ENCODE measurements around the gene GSC2. TPM values are rescaled to one million over a fixed set of nuclear protein-coding genes. Genes with fewer than 3 reads are reported as not detected.

The GSC2 gene
- total and polyA plus RNA-seq, 2 of the 8 experiments (the other 6 are each of a cell fraction or from before 2014, with no cell fraction given): 0.17 to 0.48 TPM

- TF ChIP-seq, protein P1, sequence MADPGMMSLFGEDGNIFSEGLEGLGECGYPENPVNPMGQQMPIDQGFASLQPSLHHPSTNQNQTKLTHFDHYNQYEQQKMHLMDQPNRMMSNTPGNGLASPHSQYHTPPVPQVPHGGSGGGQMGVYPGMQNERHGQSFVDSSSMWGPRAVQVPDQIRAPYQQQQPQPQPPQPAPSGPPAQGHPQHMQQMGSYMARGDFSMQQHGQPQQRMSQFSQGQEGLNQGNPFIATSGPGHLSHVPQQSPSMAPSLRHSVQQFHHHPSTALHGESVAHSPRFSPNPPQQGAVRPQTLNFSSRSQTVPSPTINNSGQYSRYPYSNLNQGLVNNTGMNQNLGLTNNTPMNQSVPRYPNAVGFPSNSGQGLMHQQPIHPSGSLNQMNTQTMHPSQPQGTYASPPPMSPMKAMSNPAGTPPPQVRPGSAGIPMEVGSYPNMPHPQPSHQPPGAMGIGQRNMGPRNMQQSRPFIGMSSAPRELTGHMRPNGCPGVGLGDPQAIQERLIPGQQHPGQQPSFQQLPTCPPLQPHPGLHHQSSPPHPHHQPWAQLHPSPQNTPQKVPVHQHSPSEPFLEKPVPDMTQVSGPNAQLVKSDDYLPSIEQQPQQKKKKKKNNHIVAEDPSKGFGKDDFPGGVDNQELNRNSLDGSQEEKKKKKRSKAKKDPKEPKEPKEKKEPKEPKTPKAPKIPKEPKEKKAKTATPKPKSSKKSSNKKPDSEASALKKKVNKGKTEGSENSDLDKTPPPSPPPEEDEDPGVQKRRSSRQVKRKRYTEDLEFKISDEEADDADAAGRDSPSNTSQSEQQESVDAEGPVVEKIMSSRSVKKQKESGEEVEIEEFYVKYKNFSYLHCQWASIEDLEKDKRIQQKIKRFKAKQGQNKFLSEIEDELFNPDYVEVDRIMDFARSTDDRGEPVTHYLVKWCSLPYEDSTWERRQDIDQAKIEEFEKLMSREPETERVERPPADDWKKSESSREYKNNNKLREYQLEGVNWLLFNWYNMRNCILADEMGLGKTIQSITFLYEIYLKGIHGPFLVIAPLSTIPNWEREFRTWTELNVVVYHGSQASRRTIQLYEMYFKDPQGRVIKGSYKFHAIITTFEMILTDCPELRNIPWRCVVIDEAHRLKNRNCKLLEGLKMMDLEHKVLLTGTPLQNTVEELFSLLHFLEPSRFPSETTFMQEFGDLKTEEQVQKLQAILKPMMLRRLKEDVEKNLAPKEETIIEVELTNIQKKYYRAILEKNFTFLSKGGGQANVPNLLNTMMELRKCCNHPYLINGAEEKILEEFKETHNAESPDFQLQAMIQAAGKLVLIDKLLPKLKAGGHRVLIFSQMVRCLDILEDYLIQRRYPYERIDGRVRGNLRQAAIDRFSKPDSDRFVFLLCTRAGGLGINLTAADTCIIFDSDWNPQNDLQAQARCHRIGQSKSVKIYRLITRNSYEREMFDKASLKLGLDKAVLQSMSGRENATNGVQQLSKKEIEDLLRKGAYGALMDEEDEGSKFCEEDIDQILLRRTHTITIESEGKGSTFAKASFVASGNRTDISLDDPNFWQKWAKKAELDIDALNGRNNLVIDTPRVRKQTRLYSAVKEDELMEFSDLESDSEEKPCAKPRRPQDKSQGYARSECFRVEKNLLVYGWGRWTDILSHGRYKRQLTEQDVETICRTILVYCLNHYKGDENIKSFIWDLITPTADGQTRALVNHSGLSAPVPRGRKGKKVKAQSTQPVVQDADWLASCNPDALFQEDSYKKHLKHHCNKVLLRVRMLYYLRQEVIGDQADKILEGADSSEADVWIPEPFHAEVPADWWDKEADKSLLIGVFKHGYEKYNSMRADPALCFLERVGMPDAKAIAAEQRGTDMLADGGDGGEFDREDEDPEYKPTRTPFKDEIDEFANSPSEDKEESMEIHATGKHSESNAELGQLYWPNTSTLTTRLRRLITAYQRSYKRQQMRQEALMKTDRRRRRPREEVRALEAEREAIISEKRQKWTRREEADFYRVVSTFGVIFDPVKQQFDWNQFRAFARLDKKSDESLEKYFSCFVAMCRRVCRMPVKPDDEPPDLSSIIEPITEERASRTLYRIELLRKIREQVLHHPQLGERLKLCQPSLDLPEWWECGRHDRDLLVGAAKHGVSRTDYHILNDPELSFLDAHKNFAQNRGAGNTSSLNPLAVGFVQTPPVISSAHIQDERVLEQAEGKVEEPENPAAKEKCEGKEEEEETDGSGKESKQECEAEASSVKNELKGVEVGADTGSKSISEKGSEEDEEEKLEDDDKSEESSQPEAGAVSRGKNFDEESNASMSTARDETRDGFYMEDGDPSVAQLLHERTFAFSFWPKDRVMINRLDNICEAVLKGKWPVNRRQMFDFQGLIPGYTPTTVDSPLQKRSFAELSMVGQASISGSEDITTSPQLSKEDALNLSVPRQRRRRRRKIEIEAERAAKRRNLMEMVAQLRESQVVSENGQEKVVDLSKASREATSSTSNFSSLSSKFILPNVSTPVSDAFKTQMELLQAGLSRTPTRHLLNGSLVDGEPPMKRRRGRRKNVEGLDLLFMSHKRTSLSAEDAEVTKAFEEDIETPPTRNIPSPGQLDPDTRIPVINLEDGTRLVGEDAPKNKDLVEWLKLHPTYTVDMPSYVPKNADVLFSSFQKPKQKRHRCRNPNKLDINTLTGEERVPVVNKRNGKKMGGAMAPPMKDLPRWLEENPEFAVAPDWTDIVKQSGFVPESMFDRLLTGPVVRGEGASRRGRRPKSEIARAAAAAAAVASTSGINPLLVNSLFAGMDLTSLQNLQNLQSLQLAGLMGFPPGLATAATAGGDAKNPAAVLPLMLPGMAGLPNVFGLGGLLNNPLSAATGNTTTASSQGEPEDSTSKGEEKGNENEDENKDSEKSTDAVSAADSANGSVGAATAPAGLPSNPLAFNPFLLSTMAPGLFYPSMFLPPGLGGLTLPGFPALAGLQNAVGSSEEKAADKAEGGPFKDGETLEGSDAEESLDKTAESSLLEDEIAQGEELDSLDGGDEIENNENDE (IDR thresholded peaks at IDR 0.05; ENCODE audit: insufficient replicate concordance, low read length): no peak
- TF ChIP-seq EZH2 (IDR thresholded peaks at IDR 0.05; ENCODE audit: low read depth, low read length, severe bottlenecking) (no peak), JUN (IDR thresholded peaks at IDR 0.05; ENCODE audit: low read depth, low read length) (no peak)
- TF ChIP-seq, protein P2, sequence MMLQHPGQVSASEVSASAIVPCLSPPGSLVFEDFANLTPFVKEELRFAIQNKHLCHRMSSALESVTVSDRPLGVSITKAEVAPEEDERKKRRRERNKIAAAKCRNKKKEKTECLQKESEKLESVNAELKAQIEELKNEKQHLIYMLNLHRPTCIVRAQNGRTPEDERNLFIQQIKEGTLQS (IDR thresholded peaks at IDR 0.05; ENCODE audit: insufficient read depth, low read depth, low read length): no peak
Observed at GRCh38 chr22:19120829-19121630, 29.1 kb downstream of the GSC2 start (continued).

Data from H1 (cell line).